H9 (cell line): Measurements from ENCODE around the gene DIP2C. TPM values are rescaled to one million over a fixed set of nuclear protein-coding genes. Genes with fewer than 3 reads are reported as not detected.
"Not testable (repeated sequence)": the region's sequence is repeated elsewhere in the genome, so short reads cannot be mapped to it uniquely, and the experiment has no call there.

ENCODE experiments used
- DNase-seq: peaks from one replicate; pipeline ENCODE4 v3.0.0-alpha.2; 2017
- H2AFZ ChIP-seq: one replicate; pipeline ENCODE4 v1.6.1; 2013; ENCODE audit warnings: mild to moderate bottlenecking, low read length, control low read depth, moderate library complexity
- H2AK5ac ChIP-seq: 2 replicates; pipeline ENCODE4 v1.6.1; 2013; ENCODE audit warnings: low read length, control low read depth, mixed read lengths; ENCODE audit not compliant: insufficient read length
- H2BK120ac ChIP-seq: one replicate; pipeline ENCODE4 v1.6.1; 2013; ENCODE audit warnings: low read depth, mild to moderate bottlenecking, low read length, control low read depth, inconsistent platforms; ENCODE audit not compliant: poor library complexity, severe bottlenecking
- H2BK12ac ChIP-seq: 2 replicates; pipeline ENCODE4 v1.6.1; 2013; ENCODE audit warnings: low read length, control low read depth, mixed read lengths, low read depth; ENCODE audit not compliant: insufficient read length
- H2BK15ac ChIP-seq: 2 replicates; pipeline ENCODE4 v1.6.1; 2013; ENCODE audit warnings: low read depth, low read length, control low read depth
- H2BK20ac ChIP-seq: one replicate; pipeline ENCODE4 v1.6.1; 2013; ENCODE audit warnings: low read depth, mild to moderate bottlenecking, low read length, control low read depth, inconsistent platforms; ENCODE audit not compliant: poor library complexity, severe bottlenecking
- H2BK5ac ChIP-seq: 2 replicates; pipeline ENCODE4 v1.6.1; 2013; ENCODE audit warnings: low read length, control low read depth, mixed read lengths; ENCODE audit not compliant: insufficient read length
- H3K14ac ChIP-seq: 2 replicates; pipeline ENCODE4 v1.6.1; 2013; ENCODE audit warnings: low read length, control low read depth; ENCODE audit not compliant: insufficient read depth
- H3K18ac ChIP-seq: 2 replicates; pipeline ENCODE4 v1.6.1; 2013; ENCODE audit warnings: low read depth, mild to moderate bottlenecking, mixed read lengths, low read length, control low read depth; ENCODE audit not compliant: insufficient read length
- H3K23ac ChIP-seq: 2 replicates; pipeline ENCODE4 v1.6.1; 2013; ENCODE audit warnings: low read length, control low read depth, mixed read lengths, low read depth; ENCODE audit not compliant: insufficient read length
- H3K23me2 ChIP-seq: 2 replicates; pipeline ENCODE4 v1.6.1; 2013; ENCODE audit warnings: low read depth, mild to moderate bottlenecking, mixed read lengths, low read length, control low read depth; ENCODE audit not compliant: insufficient read length, poor library complexity, severe bottlenecking
- H3K27ac ChIP-seq: 2 replicates; pipeline ENCODE4 v1.5.1; 2013; ENCODE audit warnings: low read length, control low read depth, mixed read lengths, low read depth; ENCODE audit not compliant: insufficient read length
- H3K27me3 ChIP-seq: 2 replicates; pipeline ENCODE4 v1.6.1; 2013; ENCODE audit warnings: low read length, control low read depth, inconsistent platforms; ENCODE audit not compliant: insufficient read depth
- H3K4ac ChIP-seq: 2 replicates; pipeline ENCODE4 v1.6.1; 2013; ENCODE audit warnings: low read depth, mild to moderate bottlenecking, control low read depth, inconsistent platforms, low read length, moderate library complexity
- H3K4me1 ChIP-seq: 2 replicates; pipeline ENCODE4 v1.6.1; 2013; ENCODE audit warnings: low read length, control low read depth, inconsistent platforms; ENCODE audit not compliant: insufficient read depth
- H3K4me2 ChIP-seq: 2 replicates; pipeline ENCODE4 v1.6.1; 2013; ENCODE audit warnings: low read length, control low read depth, mixed read lengths; ENCODE audit not compliant: insufficient read length, insufficient read depth
- H3K56ac ChIP-seq: 2 replicates; pipeline ENCODE4 v1.6.1; 2013; ENCODE audit warnings: low read depth, mild to moderate bottlenecking, mixed read lengths, low read length, control low read depth; ENCODE audit not compliant: insufficient read length
- H3K79me1 ChIP-seq: 2 replicates; pipeline ENCODE4 v1.6.1; 2013; ENCODE audit warnings: low read depth, mild to moderate bottlenecking, moderate library complexity, low read length, control low read depth, inconsistent platforms; ENCODE audit not compliant: insufficient read depth, poor library complexity, severe bottlenecking
- H3K79me2 ChIP-seq: 2 replicates; pipeline ENCODE4 v1.6.1; 2013; ENCODE audit warnings: low read length, control low read depth, inconsistent platforms; ENCODE audit not compliant: insufficient read depth
- H3K9ac ChIP-seq: 2 replicates; pipeline ENCODE4 v1.6.1; 2013; ENCODE audit warnings: low read length, control low read depth, mixed read lengths; ENCODE audit not compliant: insufficient read length; ENCODE audit errors: extremely low read depth
- H3K9me3 ChIP-seq: one replicate; pipeline ENCODE4 v1.6.1; 2013; ENCODE audit warnings: low read depth, low read length, inconsistent platforms; ENCODE audit not compliant: control insufficient read depth
- H3T11ph ChIP-seq: one replicate; pipeline ENCODE4 v1.6.1; 2013; ENCODE audit warnings: mild to moderate bottlenecking, low read length, control low read depth, inconsistent platforms
- H4K20me1 ChIP-seq: one replicate; pipeline ENCODE4 v1.6.1; 2013; ENCODE audit not compliant: control insufficient read depth, insufficient read length, insufficient read depth
- H4K5ac ChIP-seq: 2 replicates; pipeline ENCODE4 v1.6.1; 2013; ENCODE audit warnings: low read depth, mild to moderate bottlenecking, mixed read lengths, low read length, control low read depth; ENCODE audit not compliant: insufficient read length
- H4K8ac ChIP-seq: replicated peaks from 2 replicates; pipeline ENCODE4 v1.6.1; 2013; ENCODE audit warnings: low read length, control low read depth, mixed read lengths, low read depth; ENCODE audit not compliant: insufficient read length
- H4K91ac ChIP-seq: 2 replicates; pipeline ENCODE4 v1.6.1; 2013; ENCODE audit warnings: low read depth, mild to moderate bottlenecking, moderate library complexity, mixed read lengths, low read length, control low read depth; ENCODE audit not compliant: insufficient read length
- H3K27ac Mint-ChIP-seq, 3 experiments: 2 replicates in 2 of 3; 3 replicates in 1 of 3; pipeline ENCODE4 v1.8.0; 2020 to 2021; ENCODE audit warnings: mixed read lengths in 3 of 3, mild to moderate bottlenecking in 1 of 3, moderate library complexity in 1 of 3
- H3K27me3 Mint-ChIP-seq: 2 replicates; pipeline ENCODE4 v1.8.0; 2021; ENCODE audit warnings: low read depth, mild to moderate bottlenecking, moderate library complexity, mixed read lengths
- H3K36me3 Mint-ChIP-seq, 3 experiments: 2 replicates in 2 of 3; 3 replicates in 1 of 3; pipeline ENCODE4 v1.8.0; 2020 to 2021; ENCODE audit warnings: low read depth in 3 of 3, mixed read lengths in 3 of 3; ENCODE audit not compliant: insufficient read depth in 1 of 3
- H3K4me1 Mint-ChIP-seq, 2 experiments: 2 replicates each; pipeline ENCODE4 v1.8.0; 2020; ENCODE audit warnings: mixed read lengths in 2 of 2
- H3K4me3 Mint-ChIP-seq, 2 experiments: 2 replicates in 1 of 2; 3 replicates in 1 of 2; pipeline ENCODE4 v1.8.0; 2020 to 2021; ENCODE audit warnings: mild to moderate bottlenecking in 2 of 2, mixed read lengths in 2 of 2, moderate library complexity in 1 of 2
- H3K9me3 Mint-ChIP-seq, 2 experiments: 2 replicates in 1 of 2; 3 replicates in 1 of 2; pipeline ENCODE4 v1.8.0; 2020; ENCODE audit warnings: mild to moderate bottlenecking in 2 of 2, mixed read lengths in 2 of 2, moderate library complexity in 1 of 2
- WGBS: extraction: QIAGEN DNeasy Blood & Tissue Kit; methylation state at CpG from one replicate; pipeline ENCODE4 v1.1.7; 2013; ENCODE audit warnings: missing lambda C conversion rate, low lambda C conversion rate, mixed read lengths; ENCODE audit not compliant: insufficient read length; ENCODE audit errors: extremely low coverage; 5-methylcytosine and 5-hydroxymethylcytosine counted together
- total RNA-seq: library from RNA; stranded (reverse); gene quantifications from 2 replicates; pipeline ENCODE4 v1.2.1, GENCODE V29; 2021
- TF ChIP-seq, protein P1 (sequence below): fragments of 200-600 bp; sonication (generic); conservative IDR thresholded peaks from 3 replicates; pipeline ENCODE4 v1.8.0; 2021; ENCODE audit warnings: antibody characterized with exemption, mild to moderate bottlenecking

DIP2C gene
- total RNA-seq, 1 experiment from 2014 or later = 7.9 TPM

DNA sequence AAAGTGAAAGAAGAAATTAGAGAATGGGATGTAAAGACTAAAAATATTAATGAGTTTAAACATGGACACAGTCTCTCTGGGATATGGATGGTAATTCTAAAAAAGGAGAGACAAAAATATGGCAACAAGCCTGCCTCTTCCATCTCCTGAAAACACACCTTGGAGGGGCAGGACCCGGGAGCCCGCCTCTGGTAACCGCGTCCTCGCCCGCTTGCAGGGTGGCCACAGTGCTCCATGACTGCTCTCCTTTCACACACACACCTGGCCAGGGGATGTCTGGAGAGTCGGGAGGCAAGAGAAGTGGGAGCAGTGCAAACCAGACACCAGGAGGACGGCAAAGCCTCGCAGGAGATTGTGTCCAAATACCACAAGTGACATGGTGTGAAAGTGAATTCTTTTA is 387.9 kb downstream of the DIP2C start:
- no peaks in the 10 kb centered on the region for H3K27me3 Mint-ChIP-seq
- Histone ChIP-seq H2BK120ac (no peak overlapping the region), H2BK5ac (no peak overlapping the region), H2BK12ac (no peak overlapping the region), H3K27ac (no peak overlapping the region), H4K5ac (no peak overlapping the region), H3T11ph (no peak overlapping the region), H4K20me1 (no peaks in the 10 kb centered on the region), H3K4ac (no peak overlapping the region), H3K27me3 (no peaks in the 10 kb centered on the region; the same call in 1 of the 2 replicates), H3K23ac (no peak overlapping the region), H3K9ac (no peak overlapping the region), H3K4me2 (no peak overlapping the region), H3K14ac (no peak overlapping the region; the same call in 1 of the 2 replicates), H2AK5ac (no peak overlapping the region), H3K4me1 (no peaks in the 10 kb centered on the region), H3K23me2 (no peaks in the 10 kb centered on the region), H3K79me1 (no peaks in the 10 kb centered on the region), H3K9me3 (no peaks in the 10 kb centered on the region), H3K56ac (no peak overlapping the region), H2BK20ac (no peak overlapping the region), H3K18ac (no peak overlapping the region), H2BK15ac (no peak overlapping the region), H4K8ac (no peak overlapping the region), H3K79me2 (no peaks in the 10 kb centered on the region), H2AFZ (no peak overlapping the region), H4K91ac (no peak overlapping the region)
- peaks cover 3 to 6% of the 10 kb centered on the region in 2 experiments for H3K4me1 Mint-ChIP-seq
- no peak overlapping the region for H3K4me3 Mint-ChIP-seq
- no peak for DNase-seq
- TF ChIP-seq, protein P1, sequence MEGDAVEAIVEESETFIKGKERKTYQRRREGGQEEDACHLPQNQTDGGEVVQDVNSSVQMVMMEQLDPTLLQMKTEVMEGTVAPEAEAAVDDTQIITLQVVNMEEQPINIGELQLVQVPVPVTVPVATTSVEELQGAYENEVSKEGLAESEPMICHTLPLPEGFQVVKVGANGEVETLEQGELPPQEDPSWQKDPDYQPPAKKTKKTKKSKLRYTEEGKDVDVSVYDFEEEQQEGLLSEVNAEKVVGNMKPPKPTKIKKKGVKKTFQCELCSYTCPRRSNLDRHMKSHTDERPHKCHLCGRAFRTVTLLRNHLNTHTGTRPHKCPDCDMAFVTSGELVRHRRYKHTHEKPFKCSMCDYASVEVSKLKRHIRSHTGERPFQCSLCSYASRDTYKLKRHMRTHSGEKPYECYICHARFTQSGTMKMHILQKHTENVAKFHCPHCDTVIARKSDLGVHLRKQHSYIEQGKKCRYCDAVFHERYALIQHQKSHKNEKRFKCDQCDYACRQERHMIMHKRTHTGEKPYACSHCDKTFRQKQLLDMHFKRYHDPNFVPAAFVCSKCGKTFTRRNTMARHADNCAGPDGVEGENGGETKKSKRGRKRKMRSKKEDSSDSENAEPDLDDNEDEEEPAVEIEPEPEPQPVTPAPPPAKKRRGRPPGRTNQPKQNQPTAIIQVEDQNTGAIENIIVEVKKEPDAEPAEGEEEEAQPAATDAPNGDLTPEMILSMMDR = no peak
- no peak overlapping the region for H3K27ac Mint-ChIP-seq
- H3K36me3 Mint-ChIP-seq = peaks cover 0 to 9% (median 7%) of the 10 kb centered on the region in 3 experiments; a peak in 3 of 7 replicates
- H3K9me3 Mint-ChIP-seq = peaks cover 0 to 2% of the 10 kb centered on the region in 2 experiments; a peak in 1 of 5 replicates
- no CpG with 5 or more reads among the region's 9 CpGs for WGBS

DNA sequence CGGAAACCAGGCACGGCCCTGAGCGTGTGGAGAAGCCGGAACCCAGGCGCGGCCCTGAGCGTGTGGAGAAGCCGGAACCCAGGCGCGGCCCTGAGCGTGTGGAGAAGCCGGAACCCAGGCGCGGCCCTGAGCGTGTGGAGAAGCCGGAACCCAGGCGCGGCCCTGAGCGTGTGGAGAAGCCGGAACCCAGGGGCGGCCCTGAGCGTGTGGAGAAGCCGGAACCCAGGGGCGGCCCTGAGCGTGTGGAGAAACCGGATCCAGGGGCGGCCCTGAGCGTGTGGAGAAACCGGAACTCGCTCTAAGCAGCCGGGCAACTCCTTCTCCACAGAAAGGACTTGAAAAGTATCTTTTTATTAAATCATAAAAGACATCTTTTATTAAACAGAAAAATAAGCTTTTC is 388.9 kb downstream of the DIP2C start:
- H2BK15ac ChIP-seq, H3K79me1 ChIP-seq, DNase-seq, H2BK20ac ChIP-seq, H2BK12ac ChIP-seq, H3K14ac ChIP-seq, H2AFZ ChIP-seq, H3K23ac ChIP-seq, H3K9ac ChIP-seq, H3K56ac ChIP-seq, H3K27me3 ChIP-seq, H3K4me3 Mint-ChIP-seq, H3K4me1 Mint-ChIP-seq, H2BK120ac ChIP-seq, H3K9me3 ChIP-seq, H3K36me3 Mint-ChIP-seq, H4K91ac ChIP-seq, H4K5ac ChIP-seq, H4K20me1 ChIP-seq, H3K4me1 ChIP-seq, H3K27ac ChIP-seq, H3K4ac ChIP-seq, H3K18ac ChIP-seq, H3K79me2 ChIP-seq, H3K9me3 Mint-ChIP-seq, H3K23me2 ChIP-seq, H2BK5ac ChIP-seq, H3K27me3 Mint-ChIP-seq, H3K27ac Mint-ChIP-seq, H4K8ac ChIP-seq, H3K4me2 ChIP-seq, H3T11ph ChIP-seq, H2AK5ac ChIP-seq: not testable (repeated sequence)
- no CpG with 5 or more reads among the region's 31 CpGs for WGBS
